Glutamatergic neuron (in vitro differentiated cells): ENCODE results near the gene DEXI. TPM values are rescaled to one million over a fixed set of nuclear protein-coding genes. Genes with fewer than 3 reads are reported as not detected.

ENCODE experiments used
- DNase-seq: peaks from one replicate; pipeline ENCODE4 v3.0.0; 2022
- H3K27ac Mint-ChIP-seq: one replicate; pipeline ENCODE4 v1.8.0; 2020; ENCODE audit warnings: mild to moderate bottlenecking, mixed read lengths, inconsistent platforms; ENCODE audit not compliant: unreplicated experiment
- H3K27me3 Mint-ChIP-seq: one replicate; pipeline ENCODE4 v1.8.0; 2020; ENCODE audit warnings: mild to moderate bottlenecking, moderate library complexity, mixed read lengths, inconsistent platforms; ENCODE audit not compliant: unreplicated experiment
- H3K36me3 Mint-ChIP-seq: one replicate; pipeline ENCODE4 v1.8.0; 2020; ENCODE audit warnings: mild to moderate bottlenecking, mixed read lengths, inconsistent platforms; ENCODE audit not compliant: unreplicated experiment
- H3K4me1 Mint-ChIP-seq: one replicate; pipeline ENCODE4 v1.8.0; 2020; ENCODE audit warnings: mild to moderate bottlenecking, low read depth, mixed read lengths, inconsistent platforms; ENCODE audit not compliant: unreplicated experiment
- H3K4me3 Mint-ChIP-seq: one replicate; pipeline ENCODE4 v1.8.0; 2020; ENCODE audit warnings: mild to moderate bottlenecking, mixed read lengths, inconsistent platforms; ENCODE audit not compliant: unreplicated experiment
- H3K9me3 Mint-ChIP-seq: one replicate; pipeline ENCODE4 v1.8.0; 2020; ENCODE audit warnings: mild to moderate bottlenecking, moderate library complexity, mixed read lengths, inconsistent platforms; ENCODE audit not compliant: unreplicated experiment
- CTCF ChIP-seq: fragments of 200-600 bp; sonication (generic); IDR thresholded peaks from one replicate; pipeline ENCODE4 v1.5.0; 2021; ENCODE audit not compliant: partially characterized antibody, unreplicated experiment
- total RNA-seq: library from RNA; stranded (reverse); fragmentation: NEBNext Ultra II Directional; extraction: Animal tissue kit (Norgen Biotek cat#: 25700); gene quantifications from one replicate; pipeline ENCODE4 v1.2.1, GENCODE V29; 2021; ENCODE audit not compliant: unreplicated experiment

Gene DEXI
- total RNA-seq, 1 donor from 2014 or later = 37.3 TPM

GRCh38 chr16:10987361-10988163, 45.3 kb upstream of the DEXI start:
- no peak for TF ChIP-seq CTCF
- Mint-ChIP-seq H3K4me1 (peaks cover 29% of the 10 kb centered on the region), H3K36me3 (peaks cover 8% of the 10 kb centered on the region), H3K9me3 (peaks cover 7% of the 10 kb centered on the region), H3K27me3 (peaks cover 3% of the 10 kb centered on the region), H3K4me3 (no peak overlapping the region), H3K27ac (no peak overlapping the region)
- DNase-seq = no peak

- no peak for DNase-seq
- no peak for TF ChIP-seq CTCF
- no peaks in the 10 kb centered on the region for H3K36me3 Mint-ChIP-seq
- peaks cover 2% of the 10 kb centered on the region for H3K9me3 Mint-ChIP-seq
- no peak overlapping the region for H3K27ac Mint-ChIP-seq
- no peak overlapping the region for H3K4me3 Mint-ChIP-seq
- H3K27me3 Mint-ChIP-seq = peaks cover 4% of the 10 kb centered on the region
- peaks cover 24% of the 10 kb centered on the region for H3K4me1 Mint-ChIP-seq
These were observed 42.2 kb upstream of the DEXI start for GRCh38 chr16:10984509-10984908.

GRCh38 chr16:10983159-10983558, 40.9 kb upstream of the DEXI start:
- Mint-ChIP-seq H3K4me3 (no peak overlapping the region), H3K9me3 (no peaks in the 10 kb centered on the region), H3K27me3 (peaks cover 4% of the 10 kb centered on the region), H3K27ac (no peak overlapping the region), H3K36me3 (no peaks in the 10 kb centered on the region), H3K4me1 (peaks cover 26% of the 10 kb centered on the region)
- TF ChIP-seq CTCF = no peak
- no peak for DNase-seq

DNA sequence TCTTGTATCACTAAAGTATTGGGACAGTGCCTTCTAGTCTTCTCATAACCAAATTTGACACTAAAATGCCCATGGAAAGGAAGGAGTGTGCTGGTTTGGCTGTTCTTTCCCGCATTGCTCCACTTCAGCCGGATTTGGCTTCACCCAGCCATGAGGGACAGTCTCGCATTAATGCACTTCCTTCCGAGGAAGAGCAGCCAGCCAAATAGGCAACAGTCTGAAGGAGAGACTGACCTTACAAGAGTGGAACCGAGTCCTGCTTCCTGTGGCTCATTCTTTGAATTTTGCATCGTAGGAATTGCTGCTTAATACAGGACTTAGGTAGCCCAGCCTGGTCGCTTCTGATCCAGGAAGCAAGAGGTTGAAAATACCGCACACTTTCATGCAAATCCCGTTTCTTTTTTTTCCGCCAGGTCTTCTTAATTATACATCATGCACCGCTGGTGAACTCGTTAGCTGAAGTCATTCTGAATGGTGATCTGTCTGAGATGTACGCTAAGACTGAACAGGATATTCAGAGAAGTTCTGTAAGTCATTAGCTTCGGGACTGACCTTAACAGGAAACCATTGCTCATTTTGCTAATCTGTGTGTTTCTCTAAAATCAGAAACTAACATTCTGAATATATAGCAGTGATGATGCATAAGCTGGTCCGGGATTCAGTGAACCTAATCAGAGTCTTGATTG, 40.3 kb upstream of the DEXI start:
- no peak for TF ChIP-seq CTCF
- peaks cover 22% of the 10 kb centered on the region for H3K4me1 Mint-ChIP-seq
- no peak for DNase-seq
- no peaks in the 10 kb centered on the region for H3K9me3 Mint-ChIP-seq
- H3K4me3 Mint-ChIP-seq = no peak overlapping the region
- peaks cover 4% of the 10 kb centered on the region for H3K27me3 Mint-ChIP-seq
- no peaks in the 10 kb centered on the region for H3K36me3 Mint-ChIP-seq
- no peak overlapping the region for H3K27ac Mint-ChIP-seq

GRCh38 chr16:10981697-10982216, 39.5 kb upstream of the DEXI start:
- no peak for TF ChIP-seq CTCF
- Mint-ChIP-seq H3K27ac (no peak overlapping the region), H3K36me3 (no peaks in the 10 kb centered on the region), H3K4me1 (peaks cover 27% of the 10 kb centered on the region), H3K27me3 (peaks cover 4% of the 10 kb centered on the region), H3K4me3 (no peak overlapping the region), H3K9me3 (no peaks in the 10 kb centered on the region)
- peak; percentile 41 for DNase-seq
